ENCODE measurements around the gene LRP1-AS. TPM values are rescaled to one million over a fixed set of nuclear protein-coding genes. Genes with fewer than 3 reads are reported as not detected.

LRP1-AS gene
- total RNA-seq, 1 experiment from 2014 or later: not detected

DNA sequence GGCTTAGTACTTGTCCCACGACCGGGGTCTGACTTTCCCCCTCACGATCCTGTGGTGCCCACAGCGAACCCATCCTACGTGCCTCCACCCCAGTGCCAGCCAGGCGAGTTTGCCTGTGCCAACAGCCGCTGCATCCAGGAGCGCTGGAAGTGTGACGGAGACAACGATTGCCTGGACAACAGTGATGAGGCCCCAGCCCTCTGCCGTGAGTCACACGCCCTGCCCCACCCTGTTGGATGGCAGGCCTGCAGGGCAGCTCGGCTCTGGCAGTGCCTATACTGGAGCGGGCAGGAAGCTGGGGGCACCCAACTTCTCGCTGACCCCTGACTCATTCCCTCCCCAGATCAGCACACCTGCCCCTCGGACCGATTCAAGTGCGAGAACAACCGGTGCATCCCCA lies 18.3 kb upstream of the LRP1-AS start:
- Mint-ChIP-seq H3K27ac (no peak overlapping the region), H3K4me1 (no peaks in the 10 kb centered on the region), H3K4me3 (no peak overlapping the region), H3K36me3 (peaks cover 72% of the 10 kb centered on the region), H3K27me3 (ENCODE audit: low read depth) (no peaks in the 10 kb centered on the region), H3K9me3 (no peaks in the 10 kb centered on the region)
- ATAC-seq (no peak), DNase-seq (ENCODE audit: low spot score) (no peak)
- ChIA-PET POLR2A (no interaction called here), CTCF (interaction anchor here (0.9 to 1.3 kb wide), 2 partner anchors 10 to 41 kb away, joined by 3 to 6 read pairs; no protein-coding TSS in a partner anchor)
- TF ChIP-seq USF2 (CRISPR knock-in tag; IDR thresholded peaks at IDR 0.05) (no peak), JAZF1 (CRISPR knock-in tag; IDR thresholded peaks at IDR 0.05) (no peak), ZNF317 (CRISPR knock-in tag; IDR thresholded peaks at IDR 0.05; ENCODE audit: borderline replicate concordance, low read depth) (no peak), ZNF416 (CRISPR knock-in tag; IDR thresholded peaks at IDR 0.05) (no peak), ATF3 (CRISPR knock-in tag; conservative IDR thresholded peaks at IDR 0.05) (no peak), SOX15 (CRISPR knock-in tag; IDR thresholded peaks at IDR 0.05) (no peak), ESRRA (CRISPR knock-in tag; IDR thresholded peaks at IDR 0.05; ENCODE audit: borderline replicate concordance) (no peak), MXD4 (CRISPR knock-in tag; IDR thresholded peaks at IDR 0.05; ENCODE audit: borderline replicate concordance) (no peak), MLX (CRISPR knock-in tag; IDR thresholded peaks at IDR 0.05) (no peak), GRHL2 (CRISPR knock-in tag; IDR thresholded peaks at IDR 0.05; ENCODE audit: insufficient replicate concordance, severe bottlenecking) (no peak)

DNA sequence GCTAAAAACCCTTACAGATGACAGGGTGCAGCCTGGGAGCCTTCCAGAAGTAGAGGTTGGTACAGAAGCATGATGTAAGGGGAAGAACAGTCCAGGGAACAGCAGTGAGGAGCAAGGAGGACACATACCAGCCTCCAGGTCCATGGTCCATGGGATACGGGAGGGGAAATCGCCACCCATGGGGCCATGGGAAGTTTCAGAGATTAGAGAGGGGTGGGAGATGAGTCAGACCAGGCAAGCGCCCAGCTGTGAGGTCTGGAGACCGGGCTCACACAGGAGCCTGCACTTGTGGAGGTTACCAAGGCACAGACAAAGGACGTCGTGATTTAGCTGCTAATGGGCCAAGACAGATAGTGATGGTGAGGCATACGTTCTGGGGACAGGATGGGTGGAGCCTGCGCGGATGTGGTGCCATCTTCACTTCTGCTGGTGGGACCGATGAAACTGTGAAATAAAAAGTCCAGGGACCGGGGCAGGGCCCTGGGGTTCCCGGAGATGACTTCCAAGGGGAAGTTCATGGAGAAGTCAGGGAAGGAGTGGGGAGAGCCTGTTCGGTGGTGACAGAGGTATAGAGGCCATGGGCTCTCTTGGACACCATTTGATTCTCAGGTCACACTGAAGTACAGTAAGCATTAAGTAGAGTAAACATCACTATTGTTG lies 17.7 kb upstream of the LRP1-AS start:
- peak overlapping the region; percentile 25; the same call in 1 of the 2 replicates for H3K27ac Mint-ChIP-seq
- H3K36me3 Mint-ChIP-seq: peaks cover 77% of the 10 kb centered on the region
- no peak for TF ChIP-seq GTF2I (CRISPR knock-in tag; conservative IDR thresholded peaks at IDR 0.05)
- no peak for TF ChIP-seq ATF3 (CRISPR knock-in tag; conservative IDR thresholded peaks at IDR 0.05)
- TF ChIP-seq ETV6 (CRISPR knock-in tag; IDR thresholded peaks at IDR 0.05): no peak
- no peak for TF ChIP-seq ZNF219 (CRISPR knock-in tag; IDR thresholded peaks at IDR 0.05; ENCODE audit: borderline replicate concordance)
- no peak for TF ChIP-seq NR2C2 (CRISPR knock-in tag; IDR thresholded peaks at IDR 0.05)
- TF ChIP-seq, protein P1, sequence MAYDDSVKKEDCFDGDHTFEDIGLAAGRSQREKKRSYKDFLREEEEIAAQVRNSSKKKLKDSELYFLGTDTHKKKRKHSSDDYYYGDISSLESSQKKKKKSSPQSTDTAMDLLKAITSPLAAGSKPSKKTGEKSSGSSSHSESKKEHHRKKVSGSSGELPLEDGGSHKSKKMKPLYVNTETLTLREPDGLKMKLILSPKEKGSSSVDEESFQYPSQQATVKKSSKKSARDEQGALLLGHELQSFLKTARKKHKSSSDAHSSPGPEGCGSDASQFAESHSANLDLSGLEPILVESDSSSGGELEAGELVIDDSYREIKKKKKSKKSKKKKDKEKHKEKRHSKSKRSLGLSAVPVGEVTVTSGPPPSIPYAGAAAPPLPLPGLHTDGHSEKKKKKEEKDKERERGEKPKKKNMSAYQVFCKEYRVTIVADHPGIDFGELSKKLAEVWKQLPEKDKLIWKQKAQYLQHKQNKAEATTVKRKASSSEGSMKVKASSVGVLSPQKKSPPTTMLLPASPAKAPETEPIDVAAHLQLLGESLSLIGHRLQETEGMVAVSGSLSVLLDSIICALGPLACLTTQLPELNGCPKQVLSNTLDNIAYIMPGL (CRISPR knock-in tag; IDR thresholded peaks at IDR 0.05): no peak
- no peak for TF ChIP-seq HMGA2 (CRISPR knock-in tag; IDR thresholded peaks at IDR 0.05)
- no peak for TF ChIP-seq OVOL2 (CRISPR knock-in tag; IDR thresholded peaks at IDR 0.05; ENCODE audit: borderline replicate concordance)
- TF ChIP-seq, protein P2, sequence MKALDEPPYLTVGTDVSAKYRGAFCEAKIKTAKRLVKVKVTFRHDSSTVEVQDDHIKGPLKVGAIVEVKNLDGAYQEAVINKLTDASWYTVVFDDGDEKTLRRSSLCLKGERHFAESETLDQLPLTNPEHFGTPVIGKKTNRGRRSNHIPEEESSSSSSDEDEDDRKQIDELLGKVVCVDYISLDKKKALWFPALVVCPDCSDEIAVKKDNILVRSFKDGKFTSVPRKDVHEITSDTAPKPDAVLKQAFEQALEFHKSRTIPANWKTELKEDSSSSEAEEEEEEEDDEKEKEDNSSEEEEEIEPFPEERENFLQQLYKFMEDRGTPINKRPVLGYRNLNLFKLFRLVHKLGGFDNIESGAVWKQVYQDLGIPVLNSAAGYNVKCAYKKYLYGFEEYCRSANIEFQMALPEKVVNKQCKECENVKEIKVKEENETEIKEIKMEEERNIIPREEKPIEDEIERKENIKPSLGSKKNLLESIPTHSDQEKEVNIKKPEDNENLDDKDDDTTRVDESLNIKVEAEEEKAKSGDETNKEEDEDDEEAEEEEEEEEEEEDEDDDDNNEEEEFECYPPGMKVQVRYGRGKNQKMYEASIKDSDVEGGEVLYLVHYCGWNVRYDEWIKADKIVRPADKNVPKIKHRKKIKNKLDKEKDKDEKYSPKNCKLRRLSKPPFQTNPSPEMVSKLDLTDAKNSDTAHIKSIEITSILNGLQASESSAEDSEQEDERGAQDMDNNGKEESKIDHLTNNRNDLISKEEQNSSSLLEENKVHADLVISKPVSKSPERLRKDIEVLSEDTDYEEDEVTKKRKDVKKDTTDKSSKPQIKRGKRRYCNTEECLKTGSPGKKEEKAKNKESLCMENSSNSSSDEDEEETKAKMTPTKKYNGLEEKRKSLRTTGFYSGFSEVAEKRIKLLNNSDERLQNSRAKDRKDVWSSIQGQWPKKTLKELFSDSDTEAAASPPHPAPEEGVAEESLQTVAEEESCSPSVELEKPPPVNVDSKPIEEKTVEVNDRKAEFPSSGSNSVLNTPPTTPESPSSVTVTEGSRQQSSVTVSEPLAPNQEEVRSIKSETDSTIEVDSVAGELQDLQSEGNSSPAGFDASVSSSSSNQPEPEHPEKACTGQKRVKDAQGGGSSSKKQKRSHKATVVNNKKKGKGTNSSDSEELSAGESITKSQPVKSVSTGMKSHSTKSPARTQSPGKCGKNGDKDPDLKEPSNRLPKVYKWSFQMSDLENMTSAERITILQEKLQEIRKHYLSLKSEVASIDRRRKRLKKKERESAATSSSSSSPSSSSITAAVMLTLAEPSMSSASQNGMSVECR (CRISPR knock-in tag; IDR thresholded peaks at IDR 0.05; ENCODE audit: borderline replicate concordance): no peak
- no peak for TF ChIP-seq E2F1 (CRISPR knock-in tag; IDR thresholded peaks at IDR 0.05)
- TF ChIP-seq FOXJ3 (CRISPR knock-in tag; IDR thresholded peaks at IDR 0.05; ENCODE audit: borderline replicate concordance): no peak
- no peak for TF ChIP-seq NR3C1 (CRISPR knock-in tag; conservative IDR thresholded peaks at IDR 0.05; ENCODE audit: low read depth)
- no peak for TF ChIP-seq ELF4 (CRISPR knock-in tag; IDR thresholded peaks at IDR 0.05; ENCODE audit: low read depth)
- H3K27me3 Mint-ChIP-seq (ENCODE audit: low read depth): no peaks in the 10 kb centered on the region
- ATAC-seq (no peak), DNase-seq (ENCODE audit: low spot score) (no peak)
- no peaks in the 10 kb centered on the region for H3K9me3 Mint-ChIP-seq
- H3K4me3 Mint-ChIP-seq: no peak overlapping the region
- ChIA-PET POLR2A (no interaction called here), CTCF (no interaction called here)
- no peaks in the 10 kb centered on the region for H3K4me1 Mint-ChIP-seq

Data from WTC11 (cell line).